GM08714 (cell line): ENCODE measurements around the gene BTG1.

ENCODE experiments used
- H3K4me3 ChIP-seq: fragments of 200-500 bp; sonication (Bioruptor generic); 2 replicates; pipeline ENCODE4 v1.5.1; 2014; ENCODE audit warnings: mild to moderate bottlenecking, low read length, inconsistent platforms
- ZNF274 ChIP-seq: IDR thresholded peaks from 2 replicates; pipeline ENCODE4 v1.6.1; 2012; ENCODE audit warnings: mild to moderate bottlenecking, low read depth, low read length

BTG1 gene

GRCh38 chr12:92164712-92165111 lies 19.1 kb upstream of the BTG1 start:
- H3K4me3 ChIP-seq = no peak overlapping the region
- no peak for TF ChIP-seq ZNF274

GRCh38 chr12:92162079-92162478 lies 16.4 kb upstream of the BTG1 start:
- no peak for TF ChIP-seq ZNF274
- no peak overlapping the region for H3K4me3 ChIP-seq

GRCh38 chr12:92158796-92159439 lies 13.3 kb upstream of the BTG1 start:
- TF ChIP-seq ZNF274 = no peak
- H3K4me3 ChIP-seq = peak overlapping the region; percentile 56; the same call in 1 of the 2 replicates

GRCh38 chr12:92156704-92157395 lies 11.2 kb upstream of the BTG1 start:
- H3K4me3 ChIP-seq = no peak overlapping the region
- no peak for TF ChIP-seq ZNF274

GRCh38 chr12:92156139-92156538 lies 10.5 kb upstream of the BTG1 start:
- no peak overlapping the region for H3K4me3 ChIP-seq
- no peak for TF ChIP-seq ZNF274

GRCh38 chr12:92155733-92156132 lies 10.1 kb upstream of the BTG1 start:
- no peak overlapping the region for H3K4me3 ChIP-seq
- TF ChIP-seq ZNF274 = no peak

GRCh38 chr12:92151916-92152315 lies 6.3 kb upstream of the BTG1 start:
- no peak for TF ChIP-seq ZNF274
- H3K4me3 ChIP-seq = no peak overlapping the region

- TF ChIP-seq ZNF274 = no peak
- H3K4me3 ChIP-seq = no peak overlapping the region
Observed at GRCh38 chr12:92149563-92149962, 3.9 kb upstream of the BTG1 start.

GRCh38 chr12:92147491-92147890 lies 1.8 kb upstream of the BTG1 start:
- H3K4me3 ChIP-seq = peak overlapping the region; percentile 19; the same call in 1 of the 2 replicates
- no peak for TF ChIP-seq ZNF274

- TF ChIP-seq ZNF274 = no peak
- peak overlapping the region; percentile 98 for H3K4me3 ChIP-seq
Observed at GRCh38 chr12:92146497-92147224, 1.0 kb upstream of the BTG1 start.

- H3K4me3 ChIP-seq = peak overlapping the region; percentile 84
- no peak for TF ChIP-seq ZNF274
Observed at GRCh38 chr12:92145481-92145730, 240 bp downstream of the BTG1 start.

GRCh38 chr12:92144631-92145480 lies 790 bp downstream of the BTG1 start:
- H3K4me3 ChIP-seq = peak overlapping the region; percentile 84
- no peak for TF ChIP-seq ZNF274

- peak overlapping the region; percentile 84 for H3K4me3 ChIP-seq
- no peak for TF ChIP-seq ZNF274
Observed at GRCh38 chr12:92143686-92144630, 1.7 kb downstream of the BTG1 start.
